SU-DHL-6 (cell line): ENCODE data around the gene CHFR.

Source experiments
- H2AFZ ChIP-seq: fragments of 200-600 bp; sonication (generic); 2 replicates; pipeline ENCODE4 v1.6.1; 2014; ENCODE audit warnings: low read depth, mild to moderate bottlenecking, moderate library complexity, mixed read lengths, antibody characterized with exemption, low read length; ENCODE audit not compliant: severe bottlenecking
- H3F3A ChIP-seq: fragments of 200-600 bp; shearing (Covaris generic); 2 replicates; pipeline ENCODE4 v1.6.0; 2016; ENCODE audit warnings: antibody characterized with exemption, mild to moderate bottlenecking; ENCODE audit not compliant: insufficient read depth
- H3K27ac ChIP-seq: fragments of 200-600 bp; sonication (generic); 2 replicates; pipeline ENCODE4 v1.5.1; 2016; ENCODE audit warnings: low read depth, mild to moderate bottlenecking, low read length, moderate library complexity, mixed read lengths
- H3K27me3 ChIP-seq: fragments of 200-600 bp; sonication (generic), shearing (Covaris generic); 2 replicates; pipeline ENCODE4 v1.6.0; 2014; ENCODE audit warnings: mild to moderate bottlenecking, low read length
- H3K36me3 ChIP-seq: fragments of 200-600 bp; sonication (generic); 2 replicates; pipeline ENCODE4 v1.6.1; 2014; ENCODE audit warnings: mild to moderate bottlenecking, low read length, mixed read lengths
- H3K4me2 ChIP-seq: fragments of 300-600, 200-600 bp; shearing (Covaris generic), sonication (generic); 2 replicates; pipeline ENCODE4 v1.6.0; 2014; ENCODE audit warnings: low read length, low read depth, mild to moderate bottlenecking; ENCODE audit not compliant: poor library complexity, severe bottlenecking
- H3K4me3 ChIP-seq: fragments of 200-600 bp; sonication (generic); 2 replicates; pipeline ENCODE4 v1.5.1; 2014; ENCODE audit warnings: antibody characterized with exemption, low read length, mild to moderate bottlenecking, mixed read lengths; ENCODE audit not compliant: insufficient read depth, poor library complexity, severe bottlenecking
- H3K79me2 ChIP-seq: fragments of 200-600 bp; sonication (generic); 2 replicates; pipeline ENCODE4 v1.6.1; 2014; ENCODE audit warnings: mild to moderate bottlenecking, low read length, moderate library complexity; ENCODE audit not compliant: insufficient read depth
- H3K9ac ChIP-seq: fragments of 200-600 bp; sonication (generic); 2 replicates; pipeline ENCODE4 v1.7.0; 2014; ENCODE audit warnings: mild to moderate bottlenecking, low read length
- H3K9me2 ChIP-seq: fragments of 200-600 bp; sonication (generic); replicated peaks from 2 replicates; pipeline ENCODE4 v1.6.1; 2014; ENCODE audit warnings: low read length; ENCODE audit not compliant: insufficient read depth
- H3K9me3 ChIP-seq: fragments of 200-600 bp; sonication (generic); 2 replicates; pipeline ENCODE4 v1.6.1; 2014; ENCODE audit warnings: low read length, mixed read lengths; ENCODE audit not compliant: insufficient read depth
- H4K20me1 ChIP-seq: fragments of 200-600 bp; sonication (generic); 2 replicates; pipeline ENCODE4 v1.6.1; 2014; ENCODE audit warnings: low read depth, mild to moderate bottlenecking, antibody characterized with exemption, low read length, moderate library complexity, mixed read lengths
- EZH2phosphoT487 ChIP-seq: fragments of 200-600 bp; sonication (generic), shearing (Covaris generic); conservative IDR thresholded peaks from 2 replicates; pipeline ENCODE4 v1.6.1; 2018; ENCODE audit warnings: mild to moderate bottlenecking, antibody characterized with exemption, low read length, moderate library complexity, mixed read lengths
- TF ChIP-seq, protein P1 (sequence below): fragments of 200-600 bp; sonication (generic); IDR thresholded peaks from one replicate; pipeline ENCODE4 v1.5.1; 2017; ENCODE audit warnings: antibody characterized with exemption, mild to moderate bottlenecking, low read length, moderate library complexity; ENCODE audit not compliant: insufficient read depth, poor library complexity, severe bottlenecking

The CHFR gene

DNA sequence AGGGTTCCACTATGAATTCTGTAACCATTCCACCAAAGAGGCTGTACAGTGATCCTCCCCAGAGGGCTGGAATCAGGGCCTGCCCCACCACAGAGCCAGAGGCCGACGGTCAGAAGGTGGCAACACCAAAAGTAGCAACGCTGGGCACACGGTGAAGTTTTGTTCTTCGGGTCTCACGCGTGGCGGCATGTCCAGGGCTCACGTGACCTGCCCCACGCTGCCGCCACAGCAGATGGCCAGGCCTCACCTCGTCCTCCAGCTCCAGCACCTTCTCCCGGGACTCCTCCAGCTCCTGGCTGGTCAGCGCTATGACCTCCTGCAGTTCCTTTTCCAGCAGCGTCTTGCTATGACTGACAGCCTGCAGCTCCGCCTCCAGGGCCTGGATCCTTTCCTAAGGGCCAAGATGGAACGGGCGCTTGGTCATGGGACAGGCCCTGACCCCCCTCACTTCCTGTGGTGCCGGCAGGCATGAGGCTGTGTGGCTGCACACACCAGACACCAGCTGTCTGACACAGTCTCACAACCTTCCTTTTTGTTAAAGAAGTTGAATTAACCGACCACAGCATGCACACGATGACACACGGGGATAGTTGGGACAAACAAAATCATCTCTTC, 103.4 kb downstream of the CHFR start:
- Histone ChIP-seq H3K36me3 (no peaks in the 10 kb centered on the region), H3K9me2 (no peaks in the 10 kb centered on the region), H3F3A (no peaks in the 10 kb centered on the region), H3K9me3 (no peaks in the 10 kb centered on the region), H3K9ac (no peak overlapping the region), H3K4me2 (no peak overlapping the region), H3K4me3 (no peak overlapping the region), H2AFZ (no peak overlapping the region), H4K20me1 (no peaks in the 10 kb centered on the region), H3K27me3 (no peaks in the 10 kb centered on the region), H3K79me2 (no peaks in the 10 kb centered on the region), H3K27ac (no peak overlapping the region)
- no peak for TF ChIP-seq EZH2phosphoT487
- TF ChIP-seq, protein P1, sequence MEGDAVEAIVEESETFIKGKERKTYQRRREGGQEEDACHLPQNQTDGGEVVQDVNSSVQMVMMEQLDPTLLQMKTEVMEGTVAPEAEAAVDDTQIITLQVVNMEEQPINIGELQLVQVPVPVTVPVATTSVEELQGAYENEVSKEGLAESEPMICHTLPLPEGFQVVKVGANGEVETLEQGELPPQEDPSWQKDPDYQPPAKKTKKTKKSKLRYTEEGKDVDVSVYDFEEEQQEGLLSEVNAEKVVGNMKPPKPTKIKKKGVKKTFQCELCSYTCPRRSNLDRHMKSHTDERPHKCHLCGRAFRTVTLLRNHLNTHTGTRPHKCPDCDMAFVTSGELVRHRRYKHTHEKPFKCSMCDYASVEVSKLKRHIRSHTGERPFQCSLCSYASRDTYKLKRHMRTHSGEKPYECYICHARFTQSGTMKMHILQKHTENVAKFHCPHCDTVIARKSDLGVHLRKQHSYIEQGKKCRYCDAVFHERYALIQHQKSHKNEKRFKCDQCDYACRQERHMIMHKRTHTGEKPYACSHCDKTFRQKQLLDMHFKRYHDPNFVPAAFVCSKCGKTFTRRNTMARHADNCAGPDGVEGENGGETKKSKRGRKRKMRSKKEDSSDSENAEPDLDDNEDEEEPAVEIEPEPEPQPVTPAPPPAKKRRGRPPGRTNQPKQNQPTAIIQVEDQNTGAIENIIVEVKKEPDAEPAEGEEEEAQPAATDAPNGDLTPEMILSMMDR = no peak
